Peyer's patch (tissue), 4 donors: ENCODE data around the gene WNT9B.

Experiments
- CTCF ChIP-seq, 6 experiments: fragments of 450-650 bp in 4 of 6; fragments of 200-600 bp in 2 of 6; sonication (generic) in 1 of 6; IDR thresholded peaks; one replicate each; pipeline ENCODE4 v1.5.1; 2017 to 2019; ENCODE audit warnings: antibody characterized with exemption in 6 of 6, mild to moderate bottlenecking in 3 of 6, moderate library complexity in 1 of 6
- POLR2A ChIP-seq, 2 donors: fragments of 450-650 bp; IDR thresholded peaks; one replicate each; pipeline ENCODE4 v1.5.1; 2017; ENCODE audit warnings: antibody characterized with exemption in 2 of 2, mild to moderate bottlenecking in 2 of 2, moderate library complexity in 2 of 2

- no peak for TF ChIP-seq CTCF (IDR thresholded peaks at IDR 0.05)
- no peak for TF ChIP-seq POLR2A (IDR thresholded peaks at IDR 0.05)
Measured at GRCh38 chr17:46898860-46899259, 47.5 kb downstream of the WNT9B start.
